ENCODE data around the gene FSTL4.

GRCh38 chr5:133236976-133237375 lies 375.4 kb downstream of the FSTL4 start:
- no peak for TF ChIP-seq CTCF (IDR thresholded peaks at IDR 0.05 in 4 of 5, conservative IDR thresholded peaks at IDR 0.05 in 1 of 5)
- TF ChIP-seq POLR2A (IDR thresholded peaks at IDR 0.05): no peak

All from gastrocnemius medialis (tissue), 4 donors.